Loucy (cell line): ENCODE data around the gene AVPR2.
A peak's percentile ranks its signal among the peaks of the same experiment; 100 is the strongest.

Experiments used
- H2AFZ ChIP-seq: fragments of 200-600 bp; sonication (generic); 2 replicates; pipeline ENCODE4 v1.6.0; 2016; ENCODE audit warnings: antibody characterized with exemption, mild to moderate bottlenecking, low read length, moderate library complexity
- H3F3A ChIP-seq: fragments of 200-600 bp; 2 replicates; pipeline ENCODE4 v1.6.0; 2016; ENCODE audit warnings: antibody characterized with exemption, low read depth, mild to moderate bottlenecking
- H3K27me3 ChIP-seq: fragments of 200-600 bp; sonication (generic); 2 replicates; pipeline ENCODE4 v1.6.1; 2014; ENCODE audit warnings: low read length, mild to moderate bottlenecking; ENCODE audit not compliant: insufficient read depth, poor library complexity, severe bottlenecking
- H3K36me3 ChIP-seq: fragments of 200-600 bp; sonication (generic); 2 replicates; pipeline ENCODE4 v1.6.1; 2016; ENCODE audit warnings: low read length; ENCODE audit not compliant: insufficient read depth
- H3K4me1 ChIP-seq: fragments of 200-600 bp; sonication (generic); 2 replicates; pipeline ENCODE4 v1.5.1; 2014; ENCODE audit warnings: low read length, mild to moderate bottlenecking; ENCODE audit not compliant: insufficient read depth, poor library complexity, severe bottlenecking
- H3K4me2 ChIP-seq: fragments of 200-600 bp; sonication (generic); 2 replicates; pipeline ENCODE4 v1.6.0; 2014; ENCODE audit warnings: antibody characterized with exemption, low read length, low read depth, mild to moderate bottlenecking; ENCODE audit not compliant: poor library complexity, severe bottlenecking
- H3K4me3 ChIP-seq: fragments of 200-600 bp; sonication (generic); 2 replicates; pipeline ENCODE4 v1.5.1; 2014; ENCODE audit warnings: low read length, mild to moderate bottlenecking, mixed read lengths; ENCODE audit not compliant: poor library complexity, severe bottlenecking
- H3K79me2 ChIP-seq: fragments of 200-600 bp; sonication (generic); 2 replicates; pipeline ENCODE4 v1.6.1; 2014; ENCODE audit warnings: low read length; ENCODE audit not compliant: insufficient read depth
- H3K9ac ChIP-seq: fragments of 200-600 bp; sonication (generic); 2 replicates; pipeline ENCODE4 v1.6.0; 2014; ENCODE audit warnings: mild to moderate bottlenecking, low read depth, low read length, moderate library complexity; ENCODE audit not compliant: poor library complexity, severe bottlenecking
- H3K9me2 ChIP-seq: fragments of 200-600 bp; sonication (generic); replicated peaks from 2 replicates; pipeline ENCODE4 v1.6.1; 2016; ENCODE audit warnings: low read depth, low read length, mixed read lengths
- H3K9me3 ChIP-seq: fragments of 200-600 bp; sonication (generic); 2 replicates; pipeline ENCODE4 v1.6.1; 2014; ENCODE audit warnings: mild to moderate bottlenecking, antibody characterized with exemption, low read length, low read depth; ENCODE audit not compliant: insufficient read depth
- H4K20me1 ChIP-seq: fragments of 200-600 bp; sonication (generic); 2 replicates; pipeline ENCODE4 v1.6.0; 2014; ENCODE audit warnings: antibody characterized with exemption, low read length, mild to moderate bottlenecking; ENCODE audit not compliant: insufficient read depth, poor library complexity, severe bottlenecking
- EZH2phosphoT487 ChIP-seq: fragments of 200-600 bp; IDR thresholded peaks from 2 replicates; pipeline ENCODE4 v1.6.1; 2018; ENCODE audit warnings: antibody characterized with exemption, mild to moderate bottlenecking, moderate library complexity, borderline replicate concordance
- TF ChIP-seq, protein P1 (sequence below): fragments of 200-600 bp; sonication (generic); conservative IDR thresholded peaks from 2 replicates; pipeline ENCODE4 v1.5.1; 2014; ENCODE audit warnings: mild to moderate bottlenecking, antibody characterized with exemption, low read length

The AVPR2 gene

GRCh38 chrX:153902385-153902784 is 2.1 kb upstream of the AVPR2 start:
- H3K4me3 ChIP-seq, result no peak overlapping the region
- peaks cover 3% of the 10 kb centered on the region; the same call in 1 of the 2 replicates for H3F3A ChIP-seq
- TF ChIP-seq, protein P1, sequence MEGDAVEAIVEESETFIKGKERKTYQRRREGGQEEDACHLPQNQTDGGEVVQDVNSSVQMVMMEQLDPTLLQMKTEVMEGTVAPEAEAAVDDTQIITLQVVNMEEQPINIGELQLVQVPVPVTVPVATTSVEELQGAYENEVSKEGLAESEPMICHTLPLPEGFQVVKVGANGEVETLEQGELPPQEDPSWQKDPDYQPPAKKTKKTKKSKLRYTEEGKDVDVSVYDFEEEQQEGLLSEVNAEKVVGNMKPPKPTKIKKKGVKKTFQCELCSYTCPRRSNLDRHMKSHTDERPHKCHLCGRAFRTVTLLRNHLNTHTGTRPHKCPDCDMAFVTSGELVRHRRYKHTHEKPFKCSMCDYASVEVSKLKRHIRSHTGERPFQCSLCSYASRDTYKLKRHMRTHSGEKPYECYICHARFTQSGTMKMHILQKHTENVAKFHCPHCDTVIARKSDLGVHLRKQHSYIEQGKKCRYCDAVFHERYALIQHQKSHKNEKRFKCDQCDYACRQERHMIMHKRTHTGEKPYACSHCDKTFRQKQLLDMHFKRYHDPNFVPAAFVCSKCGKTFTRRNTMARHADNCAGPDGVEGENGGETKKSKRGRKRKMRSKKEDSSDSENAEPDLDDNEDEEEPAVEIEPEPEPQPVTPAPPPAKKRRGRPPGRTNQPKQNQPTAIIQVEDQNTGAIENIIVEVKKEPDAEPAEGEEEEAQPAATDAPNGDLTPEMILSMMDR, result no peak
- no peak for TF ChIP-seq EZH2phosphoT487
- no peaks in the 10 kb centered on the region for H3K36me3 ChIP-seq
- H3K79me2 ChIP-seq, result no peaks in the 10 kb centered on the region
- no peaks in the 10 kb centered on the region for H4K20me1 ChIP-seq
- no peaks in the 10 kb centered on the region for H3K9me3 ChIP-seq
- H2AFZ ChIP-seq, result no peak overlapping the region
- peaks cover 26% of the 10 kb centered on the region for H3K4me1 ChIP-seq
- H3K27me3 ChIP-seq, result no peaks in the 10 kb centered on the region
- H3K9me2 ChIP-seq, result no peaks in the 10 kb centered on the region
- peak overlapping the region; percentile 64 for H3K9ac ChIP-seq
- H3K4me2 ChIP-seq, result peak overlapping the region; percentile 69

DNA sequence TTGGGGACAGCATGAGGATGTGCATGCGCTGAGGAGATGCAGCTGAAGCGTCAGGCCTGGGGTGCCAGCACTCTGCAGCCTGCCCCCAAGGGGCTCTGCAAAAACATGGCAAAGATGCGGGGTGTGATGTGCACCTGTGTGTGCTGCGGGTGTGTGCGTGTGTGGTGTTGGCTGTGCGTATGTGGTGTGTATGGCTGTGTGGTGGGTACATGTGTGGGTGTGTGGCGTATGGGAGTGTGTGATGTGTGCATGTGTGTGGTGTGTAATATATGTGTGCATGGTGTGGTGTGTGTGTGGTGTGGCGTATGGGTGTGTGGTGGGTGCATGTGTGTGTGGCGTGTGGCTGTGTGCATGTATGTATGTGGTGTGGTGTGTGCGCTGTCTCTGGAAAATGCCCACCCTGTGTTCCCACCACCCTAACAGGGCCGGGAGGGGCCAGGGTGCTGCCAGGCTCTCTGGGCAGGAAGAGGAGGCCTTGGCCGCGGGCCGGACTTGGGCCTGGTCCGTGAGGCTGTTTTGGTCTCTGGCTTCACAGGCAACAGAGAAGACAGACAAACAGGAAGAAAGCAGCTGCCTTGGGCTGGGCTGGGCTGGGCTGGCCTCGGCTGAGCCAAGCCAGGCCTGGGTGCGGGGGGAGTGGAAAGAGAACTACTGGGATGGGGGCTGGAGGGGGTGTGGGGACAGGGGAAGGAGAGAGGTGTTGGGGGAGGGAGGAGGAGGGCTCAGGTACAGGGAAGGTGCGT is 1.1 kb upstream of the AVPR2 start:
- H2AFZ ChIP-seq, result no peak overlapping the region

GRCh38 chrX:153905481-153906095 is 1.1 kb downstream of the AVPR2 start:
- Histone ChIP-seq H3K4me1 (peaks cover 23% of the 10 kb centered on the region), H3K4me2 (no peak overlapping the region), H2AFZ (no peak overlapping the region), H3K36me3 (no peaks in the 10 kb centered on the region), H4K20me1 (no peaks in the 10 kb centered on the region), H3K9me2 (no peaks in the 10 kb centered on the region), H3K4me3 (no peak overlapping the region), H3K9me3 (no peaks in the 10 kb centered on the region), H3K9ac (no peak overlapping the region), H3K79me2 (no peaks in the 10 kb centered on the region), H3K27me3 (no peaks in the 10 kb centered on the region), H3F3A (peaks cover 2% of the 10 kb centered on the region; the same call in 1 of the 2 replicates)
- TF ChIP-seq, protein P1, result no peak
- TF ChIP-seq EZH2phosphoT487, result no peak

More for the DNA sequence above, 1.1 kb upstream of the AVPR2 start:
- H3K9me3 ChIP-seq, result no peaks in the 10 kb centered on the region
- H3K27me3 ChIP-seq, result no peaks in the 10 kb centered on the region
- H4K20me1 ChIP-seq, result no peaks in the 10 kb centered on the region
- no peak overlapping the region for H3K4me3 ChIP-seq
- H3K36me3 ChIP-seq, result no peaks in the 10 kb centered on the region
- peaks cover 26% of the 10 kb centered on the region for H3K4me1 ChIP-seq
- H3K4me2 ChIP-seq, result no peak overlapping the region
- H3K9me2 ChIP-seq, result no peaks in the 10 kb centered on the region
- H3K79me2 ChIP-seq, result no peaks in the 10 kb centered on the region
- H3K9ac ChIP-seq, result peak overlapping the region; percentile 12
- no peak for TF ChIP-seq EZH2phosphoT487
- TF ChIP-seq, protein P1, result no peak
- peaks cover 3% of the 10 kb centered on the region; the same call in 1 of the 2 replicates for H3F3A ChIP-seq
